SU-DHL-6 (cell line): Measurements from ENCODE around the gene PTPN20.

Experiments
- EZH2phosphoT487 ChIP-seq: fragments of 200-600 bp; sonication (generic), shearing (Covaris generic); conservative IDR thresholded peaks from 2 replicates; pipeline ENCODE4 v1.6.1; 2018; ENCODE audit warnings: mild to moderate bottlenecking, antibody characterized with exemption, low read length, moderate library complexity, mixed read lengths
- TF ChIP-seq, protein P1 (sequence below): fragments of 200-600 bp; sonication (generic); IDR thresholded peaks from one replicate; pipeline ENCODE4 v1.5.1; 2017; ENCODE audit warnings: antibody characterized with exemption, mild to moderate bottlenecking, low read length, moderate library complexity; ENCODE audit not compliant: insufficient read depth, poor library complexity, severe bottlenecking

DNA sequence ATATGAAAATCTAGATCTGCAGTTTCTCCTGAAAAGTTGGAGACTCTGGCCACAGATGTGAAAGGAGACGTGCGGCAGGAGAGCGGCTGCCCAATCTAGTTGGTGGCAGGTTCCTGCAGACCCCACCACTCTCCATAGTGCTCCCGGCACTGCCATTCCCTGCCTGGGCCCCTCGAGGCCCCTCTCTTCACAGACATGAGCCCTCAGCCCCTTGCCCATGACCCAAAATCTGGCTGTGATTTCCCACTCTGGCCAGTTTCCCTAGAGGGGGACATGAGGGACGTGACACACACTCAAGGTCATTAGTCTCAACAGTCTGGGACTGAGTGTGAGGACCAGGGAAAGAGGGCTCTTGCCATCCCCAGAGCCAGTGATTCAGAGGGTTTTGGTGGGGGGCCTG, 138.7 kb downstream of the PTPN20 start:
- TF ChIP-seq, protein P1, sequence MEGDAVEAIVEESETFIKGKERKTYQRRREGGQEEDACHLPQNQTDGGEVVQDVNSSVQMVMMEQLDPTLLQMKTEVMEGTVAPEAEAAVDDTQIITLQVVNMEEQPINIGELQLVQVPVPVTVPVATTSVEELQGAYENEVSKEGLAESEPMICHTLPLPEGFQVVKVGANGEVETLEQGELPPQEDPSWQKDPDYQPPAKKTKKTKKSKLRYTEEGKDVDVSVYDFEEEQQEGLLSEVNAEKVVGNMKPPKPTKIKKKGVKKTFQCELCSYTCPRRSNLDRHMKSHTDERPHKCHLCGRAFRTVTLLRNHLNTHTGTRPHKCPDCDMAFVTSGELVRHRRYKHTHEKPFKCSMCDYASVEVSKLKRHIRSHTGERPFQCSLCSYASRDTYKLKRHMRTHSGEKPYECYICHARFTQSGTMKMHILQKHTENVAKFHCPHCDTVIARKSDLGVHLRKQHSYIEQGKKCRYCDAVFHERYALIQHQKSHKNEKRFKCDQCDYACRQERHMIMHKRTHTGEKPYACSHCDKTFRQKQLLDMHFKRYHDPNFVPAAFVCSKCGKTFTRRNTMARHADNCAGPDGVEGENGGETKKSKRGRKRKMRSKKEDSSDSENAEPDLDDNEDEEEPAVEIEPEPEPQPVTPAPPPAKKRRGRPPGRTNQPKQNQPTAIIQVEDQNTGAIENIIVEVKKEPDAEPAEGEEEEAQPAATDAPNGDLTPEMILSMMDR = no peak
- TF ChIP-seq EZH2phosphoT487 = no peak
